ENCODE measurements around the gene DROSHA. TPM values are rescaled to one million over a fixed set of nuclear protein-coding genes. Genes with fewer than 3 reads are reported as not detected.

Gene DROSHA
- polyA plus RNA-seq, 1 donor (not counting 4 experiments of a cell fraction or from before 2014, with no cell fraction given): 39.9 TPM

DNA sequence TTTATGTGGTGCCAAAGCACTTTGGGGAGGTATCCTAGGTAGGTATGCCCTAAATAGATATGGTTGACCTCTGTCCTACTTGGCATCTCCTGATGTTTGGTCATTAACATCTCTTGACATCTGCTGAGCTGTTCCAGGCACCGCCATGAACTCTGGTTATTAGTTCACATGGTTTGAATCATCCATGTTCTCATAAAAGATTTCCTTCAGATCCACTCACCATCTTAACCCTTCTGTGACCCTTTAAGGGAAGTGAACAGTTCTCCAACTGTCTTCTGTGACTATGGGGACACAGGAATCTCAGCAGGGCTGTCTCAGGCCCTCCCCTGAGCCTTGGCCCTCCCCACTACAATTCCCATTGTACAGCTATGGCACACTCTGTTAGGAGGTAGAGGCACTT is 170.7 kb downstream of the DROSHA start:
- no peaks in the 10 kb centered on the region for H3K36me3 ChIP-seq (ENCODE audit: control insufficient read depth in 2 of 2, extremely low read depth in 1 of 2, insufficient read depth in 2 of 2, low read length in 2 of 2)
- no peak overlapping the region for H3K9ac ChIP-seq (ENCODE audit: control insufficient read depth, extremely low read depth, insufficient read depth, low read length)
- no peaks in the 10 kb centered on the region for H4K20me1 ChIP-seq (ENCODE audit: control insufficient read depth, extremely low read depth, insufficient read depth, low read length)
- no peak overlapping the region for H2AFZ ChIP-seq (ENCODE audit: control insufficient read depth, low read length)
- H3K9me3 ChIP-seq (ENCODE audit: control insufficient read depth, low read depth, low read length): no peaks in the 10 kb centered on the region
- no peak for DNase-seq (ENCODE audit: low read depth, low spot score)
- H3K4me3 ChIP-seq (ENCODE audit: control insufficient read depth in 2 of 3, extremely low read depth in 1 of 3, insufficient read depth in 2 of 3, low read depth in 1 of 3, low read length in 3 of 3): no peak overlapping the region
- FAIRE-seq: no peak
- TF ChIP-seq CTCF (optimal IDR thresholded peaks at IDR 0.05 in 1 of 3, IDR thresholded peaks at IDR 0.05 in 1 of 3, conservative IDR thresholded peaks at IDR 0.05 in 1 of 3; ENCODE audit: extremely low read depth in 1 of 3, insufficient read depth in 2 of 3, low read length in 3 of 3): no peak
- TF ChIP-seq EZH2 (IDR thresholded peaks at IDR 0.05; ENCODE audit: low read length): no peak
- dilution Hi-C loops (cut with MboI; ENCODE audit: extremely low pct_ligation_motif_present, low sequenced_read_pairs): no loop called here
- no peaks in the 10 kb centered on the region for H3K4me1 ChIP-seq (ENCODE audit: control insufficient read depth, extremely low read depth, insufficient read depth, low read length)
- H3K79me2 ChIP-seq (ENCODE audit: control insufficient read depth, insufficient read depth, low read length): no peaks in the 10 kb centered on the region
- no peaks in the 10 kb centered on the region for H3K27me3 ChIP-seq (ENCODE audit: control insufficient read depth, extremely low read depth, insufficient read depth, low read length)
- no peak overlapping the region for H3K27ac ChIP-seq (ENCODE audit: control insufficient read depth, insufficient read depth, low read length)
- no peak overlapping the region for H3K4me2 ChIP-seq (ENCODE audit: control insufficient read depth, extremely low read depth, insufficient read depth, low read depth, low read length)
- no peaks in the 10 kb centered on the region for H3K9me1 ChIP-seq (ENCODE audit: control insufficient read depth, extremely low read depth, insufficient read depth, low read length)

DNA sequence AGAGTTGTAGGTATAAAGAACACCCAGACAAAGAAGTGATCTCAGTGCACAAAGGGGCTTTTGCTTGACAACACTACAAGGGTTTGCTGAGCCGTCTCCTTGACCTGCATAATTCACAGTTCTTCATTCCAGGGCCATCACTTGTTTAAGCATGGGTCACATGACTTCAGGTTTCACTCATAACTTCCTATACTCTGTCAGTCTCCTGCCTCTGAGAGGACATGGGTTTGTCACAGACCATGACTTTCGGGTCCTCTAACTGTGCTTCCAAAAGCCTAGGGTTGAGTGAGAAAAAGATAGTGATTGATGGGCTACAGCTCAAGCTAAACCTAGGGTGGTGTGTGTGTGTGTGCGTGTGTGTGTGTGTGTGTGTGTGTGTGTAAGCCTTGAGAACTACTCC is 172.1 kb downstream of the DROSHA start:
- H3K4me3 ChIP-seq (ENCODE audit: control insufficient read depth in 2 of 3, extremely low read depth in 1 of 3, insufficient read depth in 2 of 3, low read depth in 1 of 3, low read length in 3 of 3): no peak overlapping the region
- H4K20me1 ChIP-seq (ENCODE audit: control insufficient read depth, extremely low read depth, insufficient read depth, low read length): no peaks in the 10 kb centered on the region
- H3K9me1 ChIP-seq (ENCODE audit: control insufficient read depth, extremely low read depth, insufficient read depth, low read length): no peaks in the 10 kb centered on the region
- H3K36me3 ChIP-seq (ENCODE audit: control insufficient read depth in 2 of 2, extremely low read depth in 1 of 2, insufficient read depth in 2 of 2, low read length in 2 of 2): no peaks in the 10 kb centered on the region
- H3K4me2 ChIP-seq (ENCODE audit: control insufficient read depth, extremely low read depth, insufficient read depth, low read depth, low read length): no peak overlapping the region
- H3K9me3 ChIP-seq (ENCODE audit: control insufficient read depth, low read depth, low read length): no peaks in the 10 kb centered on the region
- H3K4me1 ChIP-seq (ENCODE audit: control insufficient read depth, extremely low read depth, insufficient read depth, low read length): no peaks in the 10 kb centered on the region
- dilution Hi-C loops (cut with MboI; ENCODE audit: extremely low pct_ligation_motif_present, low sequenced_read_pairs): no loop called here
- no peaks in the 10 kb centered on the region for H3K27me3 ChIP-seq (ENCODE audit: control insufficient read depth, extremely low read depth, insufficient read depth, low read length)
- no peak overlapping the region for H3K27ac ChIP-seq (ENCODE audit: control insufficient read depth, insufficient read depth, low read length)
- no peaks in the 10 kb centered on the region for H3K79me2 ChIP-seq (ENCODE audit: control insufficient read depth, insufficient read depth, low read length)
- TF ChIP-seq EZH2 (IDR thresholded peaks at IDR 0.05; ENCODE audit: low read length) (no peak), CTCF (optimal IDR thresholded peaks at IDR 0.05 in 1 of 3, IDR thresholded peaks at IDR 0.05 in 1 of 3, conservative IDR thresholded peaks at IDR 0.05 in 1 of 3; ENCODE audit: extremely low read depth in 1 of 3, insufficient read depth in 2 of 3, low read length in 3 of 3) (no peak)
- no peak overlapping the region for H2AFZ ChIP-seq (ENCODE audit: control insufficient read depth, low read length)
- FAIRE-seq: no peak
- H3K9ac ChIP-seq (ENCODE audit: control insufficient read depth, extremely low read depth, insufficient read depth, low read length): no peak overlapping the region
- no peak for DNase-seq (ENCODE audit: low read depth, low spot score)

Measured in keratinocyte (primary cell).